Cardiac fibroblast (primary cell): ENCODE measurements around the gene TNFRSF13B.
"Not testable (repeated sequence)": the region's sequence is repeated elsewhere in the genome, so short reads cannot be mapped to it uniquely, and the experiment has no call there.

Source experiments
- DNase-seq, 2 donors: peaks; one replicate each; pipeline versions ENCODE4 v3.0.0 to v3.0.0-alpha.2; 2010; ENCODE audit warnings: low read depth in 2 of 2
- H3K4me3 ChIP-seq, 2 donors: replicated peaks in 1 of 2; 1 replicate in 1 of 2; 2 replicates in 1 of 2; pipeline ENCODE4 v1.5.1; 2011; ENCODE audit warnings: low read depth in 2 of 2, low read length in 2 of 2, mild to moderate bottlenecking in 2 of 2, moderate library complexity in 1 of 2
- CTCF ChIP-seq: IDR thresholded peaks from one replicate; pipeline ENCODE4 v1.5.1; 2011; ENCODE audit warnings: low read depth, mild to moderate bottlenecking, low read length, inconsistent platforms

TNFRSF13B gene

GRCh38 chr17:16987830-16988601 is 16.1 kb upstream of the TNFRSF13B start:
- TF ChIP-seq CTCF, result no peak
- H3K4me3 ChIP-seq, result no peak overlapping the region
- DNase-seq, result peak; percentile 57 to 84

DNA sequence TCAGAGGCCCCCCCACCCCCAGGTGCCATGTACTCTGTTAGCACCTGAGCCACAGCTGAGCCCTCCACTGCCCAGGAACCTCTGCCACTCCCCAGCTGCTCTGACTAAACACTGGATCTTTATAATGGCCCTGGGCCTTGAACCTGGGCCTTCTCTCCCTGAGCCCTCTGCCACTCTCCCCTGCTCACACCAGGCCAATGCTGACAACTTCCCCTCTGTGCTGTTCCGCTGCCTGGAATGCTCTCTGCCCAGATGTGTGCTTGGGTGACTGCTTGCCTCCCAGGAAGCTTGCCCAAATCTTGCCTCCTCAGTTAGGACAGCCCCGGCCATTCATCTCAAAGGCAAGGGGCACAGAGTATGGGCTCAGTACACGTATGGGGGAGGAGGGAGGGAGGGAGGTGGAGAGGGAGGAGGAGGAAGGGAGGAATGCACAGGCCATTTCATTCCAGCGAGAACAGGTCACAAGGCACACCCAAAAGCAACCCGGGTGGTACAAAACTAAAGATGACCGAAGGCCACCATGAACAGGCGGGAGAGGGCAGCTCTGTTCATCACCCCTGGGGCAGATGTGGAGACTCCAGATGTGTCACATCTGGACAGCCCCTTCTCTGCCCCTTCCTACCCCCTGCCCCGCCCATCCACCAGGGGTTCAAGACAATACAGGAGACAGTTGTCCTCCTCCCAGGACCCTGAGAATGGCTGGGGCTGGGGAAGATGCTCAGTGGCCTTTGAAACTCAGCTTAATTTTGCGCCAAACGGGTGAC is 15.3 kb upstream of the TNFRSF13B start:
- TF ChIP-seq CTCF, result no peak
- no peak overlapping the region for H3K4me3 ChIP-seq
- no peak for DNase-seq

- DNase-seq, result no peak
- H3K4me3 ChIP-seq, result no peak overlapping the region
- TF ChIP-seq CTCF, result no peak
Measured at GRCh38 chr17:16986391-16986790, 14.5 kb upstream of the TNFRSF13B start.

DNA sequence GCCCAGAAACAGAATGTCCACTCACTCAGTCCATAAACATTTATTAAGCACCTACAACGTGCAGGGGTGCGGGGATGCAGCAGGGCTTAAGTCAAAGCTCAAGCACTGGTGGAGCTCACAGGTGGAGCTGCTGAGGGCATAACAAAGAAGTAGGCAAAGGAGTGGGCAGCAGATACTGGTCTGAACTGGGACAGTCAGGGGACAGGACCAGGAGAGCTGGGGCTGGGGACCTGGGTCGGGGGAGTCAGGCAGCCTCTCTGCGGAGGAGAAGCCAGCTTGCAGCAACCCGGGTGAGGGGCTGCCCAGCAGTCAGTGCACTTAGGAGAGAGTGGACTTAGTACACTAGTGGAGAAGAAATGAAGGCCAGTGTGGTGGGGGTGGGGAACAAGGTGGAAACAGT is 10.0 kb upstream of the TNFRSF13B start:
- no peak overlapping the region for H3K4me3 ChIP-seq
- no peak for DNase-seq
- TF ChIP-seq CTCF, result no peak

DNA sequence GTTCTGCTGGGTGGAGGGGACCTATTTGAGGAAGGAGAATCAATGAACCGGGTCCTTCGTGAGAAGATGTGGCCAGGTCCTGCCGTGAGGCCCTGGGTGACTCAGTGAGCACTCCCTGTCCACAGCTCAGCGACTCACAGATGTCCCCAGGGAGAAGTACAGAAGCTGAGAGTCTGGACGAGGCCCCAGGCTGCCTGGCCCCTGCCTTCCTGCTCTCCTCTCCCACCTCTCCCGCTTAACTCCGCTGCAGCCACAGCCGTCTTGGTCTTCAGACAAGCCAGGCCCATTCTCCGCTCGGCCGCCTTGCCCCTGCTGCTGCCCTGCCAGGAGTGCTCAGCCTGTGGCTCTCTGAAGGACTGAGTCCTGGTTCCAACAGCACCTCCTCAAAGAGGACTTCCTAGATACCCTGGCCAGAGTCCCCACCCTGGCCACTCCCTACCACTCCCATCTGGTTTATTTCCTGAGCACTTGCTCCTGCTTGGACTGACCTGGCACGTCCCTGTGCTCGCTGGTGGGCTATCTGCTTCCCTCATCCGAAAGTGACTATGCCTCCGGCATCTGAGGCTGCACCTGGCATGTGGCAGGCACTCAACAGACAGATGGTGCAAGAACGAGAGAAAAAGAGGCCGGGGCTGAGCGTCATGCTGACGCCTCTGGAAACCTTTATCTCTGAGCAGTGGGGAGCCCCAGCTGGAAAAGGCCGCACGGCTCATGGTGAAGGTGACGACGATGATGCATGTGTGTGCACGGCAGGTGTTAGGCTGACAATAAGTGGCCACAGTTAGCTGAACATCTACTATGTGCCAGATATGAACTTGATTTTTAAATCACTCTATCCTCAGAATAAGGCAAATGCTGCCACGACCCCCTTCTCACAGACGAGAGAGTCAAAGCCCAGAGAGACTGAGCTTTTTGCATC is 9.2 kb upstream of the TNFRSF13B start:
- TF ChIP-seq CTCF, result no peak
- DNase-seq, result peak in 1 of 2 donors; percentile 29
- H3K4me3 ChIP-seq, result no peak overlapping the region

GRCh38 chr17:16980061-16980460 is 8.1 kb upstream of the TNFRSF13B start:
- no peak overlapping the region for H3K4me3 ChIP-seq
- TF ChIP-seq CTCF, result no peak
- no peak for DNase-seq

DNA sequence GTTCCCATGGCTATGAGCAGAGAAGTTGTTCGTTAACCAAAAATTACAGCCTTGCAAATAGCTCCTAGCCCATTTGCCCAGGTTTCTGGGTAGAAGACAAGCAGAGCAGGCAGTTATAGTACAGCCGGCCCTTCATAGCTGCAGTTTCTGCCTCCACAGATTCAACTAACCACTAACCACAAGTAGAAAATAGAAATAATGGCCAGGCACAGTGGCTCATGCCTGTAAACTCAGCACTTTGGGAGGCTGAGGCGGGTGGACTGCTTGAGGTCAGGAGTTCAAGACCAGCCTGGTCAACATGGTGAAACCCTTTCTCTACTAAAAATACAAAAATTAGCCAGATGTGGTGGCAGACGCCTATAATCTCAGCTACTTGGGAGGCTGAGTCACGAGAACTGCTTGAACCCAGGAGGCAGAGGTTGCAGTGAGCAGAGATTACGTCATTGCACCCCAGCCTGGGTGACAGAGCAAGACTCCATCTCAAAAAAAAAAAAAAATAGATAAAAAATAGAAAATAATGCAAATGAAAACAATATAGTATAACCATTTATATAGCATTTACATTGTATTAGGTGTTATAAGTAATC is 7.4 kb upstream of the TNFRSF13B start:
- not testable (repeated sequence) for DNase-seq, H3K4me3 ChIP-seq
